SW 1271 (cell line): ENCODE measurements around the gene RBPJ.
"Not testable (repeated sequence)": the region's sequence is repeated elsewhere in the genome, so short reads cannot be mapped to it uniquely, and the experiment has no call there.

Experiments used
- DNase-seq, 2 experiments: peaks; one replicate each; lab custom pipeline; 2025; lab: John Stamatoyannopoulos, UW

RBPJ gene

GRCh38 chr4:26342328-26343037, 21.7 kb downstream of the RBPJ start:
- peak; percentile 26 to 73 for DNase-seq

DNA sequence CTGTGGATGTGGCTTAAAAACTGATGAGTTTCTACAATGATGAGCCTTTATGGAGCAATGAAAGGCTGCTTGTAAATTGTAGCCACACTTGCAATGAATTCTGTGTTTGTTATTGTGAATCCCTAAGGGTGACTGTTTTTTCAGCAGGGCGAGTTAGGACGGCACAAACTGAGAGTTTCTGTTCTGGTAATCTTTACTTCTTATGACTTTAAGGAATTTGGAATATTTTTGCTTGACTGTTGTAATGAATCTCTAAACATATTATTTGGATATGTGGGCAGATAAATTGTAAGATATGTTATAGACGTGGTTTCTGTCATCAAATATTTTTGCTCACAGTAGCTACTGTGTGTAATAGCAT, 22.2 kb downstream of the RBPJ start:
- no peak for DNase-seq

GRCh38 chr4:26344901-26345564, 24.2 kb downstream of the RBPJ start:
- no peak for DNase-seq

DNA sequence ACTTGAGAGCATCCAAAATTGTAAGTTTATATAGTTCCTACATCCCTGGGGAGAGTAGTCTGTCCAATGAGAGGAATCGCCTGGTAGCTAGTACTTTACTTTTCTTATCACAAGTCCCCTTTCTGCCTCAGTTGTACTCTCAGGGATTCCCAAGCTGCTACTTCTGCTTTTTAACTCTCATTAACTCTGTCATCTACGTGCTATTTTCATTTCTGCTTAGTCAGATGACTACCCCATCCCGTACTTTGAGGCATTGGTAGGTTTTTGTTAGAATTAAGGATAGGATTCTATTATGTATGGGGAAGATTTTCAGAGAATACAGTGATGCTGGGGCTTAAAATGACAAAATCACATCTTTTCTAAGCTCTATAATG, 24.7 kb downstream of the RBPJ start:
- no peak for DNase-seq

DNA sequence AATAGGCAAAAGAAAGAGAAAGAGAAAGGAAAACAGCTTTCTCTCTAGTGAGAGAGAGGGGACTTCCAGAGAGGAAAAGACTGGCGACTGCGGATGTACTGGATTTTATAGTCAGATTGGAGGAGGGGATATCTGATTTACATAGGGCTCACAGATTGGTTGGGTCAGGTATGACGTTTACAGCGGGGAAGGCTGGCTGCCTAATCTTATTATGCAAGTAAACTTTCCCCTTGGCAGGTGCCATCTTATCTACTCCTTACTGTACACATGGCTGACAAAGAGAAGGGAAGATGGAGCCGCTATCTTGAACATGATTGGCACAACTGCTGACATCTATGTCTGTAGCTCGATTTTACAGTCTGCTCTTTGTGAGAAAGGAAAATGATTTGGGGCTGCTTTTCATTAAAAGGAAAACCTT, 25.4 kb downstream of the RBPJ start:
- no peak for DNase-seq

GRCh38 chr4:26349496-26349895, 28.7 kb downstream of the RBPJ start:
- no peak for DNase-seq

- DNase-seq: no peak
Observed at GRCh38 chr4:26351685-26352084, 30.9 kb downstream of the RBPJ start.

GRCh38 chr4:26354491-26354890, 33.7 kb downstream of the RBPJ start:
- no peak for DNase-seq

- no peak for DNase-seq
Observed at GRCh38 chr4:26355392-26356052, 34.7 kb downstream of the RBPJ start.

GRCh38 chr4:26356081-26356501, 35.3 kb downstream of the RBPJ start:
- DNase-seq: no peak

- not testable (repeated sequence) for DNase-seq
Observed at GRCh38 chr4:26359521-26359920, 38.7 kb downstream of the RBPJ start.

GRCh38 chr4:26360273-26360672, 39.5 kb downstream of the RBPJ start:
- DNase-seq: no peak

- no peak for DNase-seq
Observed at GRCh38 chr4:26360864-26361263, 40.0 kb downstream of the RBPJ start.

DNA sequence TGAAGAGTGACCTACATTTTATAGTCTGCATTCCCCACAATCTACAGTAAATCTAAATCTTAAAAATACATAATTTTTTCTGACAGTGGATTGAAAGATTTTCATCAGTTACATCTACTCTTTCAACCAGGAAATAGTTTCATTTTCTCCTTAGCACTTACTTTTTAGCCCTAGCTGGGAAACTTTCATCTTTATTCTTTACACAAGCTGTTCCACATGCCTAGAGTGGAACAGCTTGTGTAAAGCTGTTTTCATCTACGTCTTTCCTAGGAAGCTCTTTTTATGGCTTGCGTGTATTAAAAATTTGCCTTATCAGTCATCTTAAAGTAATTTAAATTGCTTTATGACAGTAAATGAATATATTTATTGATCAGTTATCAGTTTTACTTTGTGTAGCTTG, 40.5 kb downstream of the RBPJ start:
- no peak for DNase-seq

DNA sequence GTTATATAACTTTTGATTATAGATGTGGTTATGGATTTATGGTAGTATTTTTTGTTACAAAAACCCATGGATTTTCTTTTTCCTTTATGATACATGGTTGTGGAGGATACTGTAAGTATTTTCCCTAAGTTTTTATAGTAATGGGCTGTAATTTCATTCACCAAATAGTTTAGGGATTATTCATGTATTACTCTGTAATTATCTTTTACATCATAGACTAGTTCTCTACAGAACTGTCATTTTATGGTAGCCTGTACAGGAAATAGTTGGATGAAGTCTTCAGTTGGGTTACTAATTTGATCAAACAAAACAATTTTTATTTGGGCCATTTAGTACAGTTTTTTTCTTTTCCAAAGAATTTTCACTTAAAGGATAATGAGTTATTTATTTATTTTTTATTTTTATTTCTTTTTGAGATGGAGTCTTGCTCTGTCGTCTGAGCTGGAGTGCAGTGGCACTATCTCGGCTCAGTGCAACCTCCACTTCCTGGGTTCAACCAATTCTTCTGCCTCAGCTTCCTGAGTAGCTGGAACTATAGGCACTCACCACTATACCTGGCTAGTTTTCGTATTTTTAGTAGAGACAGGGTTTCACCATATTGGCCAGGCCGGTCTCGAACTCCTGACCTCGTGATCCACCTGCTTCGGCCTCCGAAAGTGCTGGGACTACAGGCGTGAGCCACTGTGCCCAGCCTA, 42.1 kb downstream of the RBPJ start:
- DNase-seq: no peak

DNA sequence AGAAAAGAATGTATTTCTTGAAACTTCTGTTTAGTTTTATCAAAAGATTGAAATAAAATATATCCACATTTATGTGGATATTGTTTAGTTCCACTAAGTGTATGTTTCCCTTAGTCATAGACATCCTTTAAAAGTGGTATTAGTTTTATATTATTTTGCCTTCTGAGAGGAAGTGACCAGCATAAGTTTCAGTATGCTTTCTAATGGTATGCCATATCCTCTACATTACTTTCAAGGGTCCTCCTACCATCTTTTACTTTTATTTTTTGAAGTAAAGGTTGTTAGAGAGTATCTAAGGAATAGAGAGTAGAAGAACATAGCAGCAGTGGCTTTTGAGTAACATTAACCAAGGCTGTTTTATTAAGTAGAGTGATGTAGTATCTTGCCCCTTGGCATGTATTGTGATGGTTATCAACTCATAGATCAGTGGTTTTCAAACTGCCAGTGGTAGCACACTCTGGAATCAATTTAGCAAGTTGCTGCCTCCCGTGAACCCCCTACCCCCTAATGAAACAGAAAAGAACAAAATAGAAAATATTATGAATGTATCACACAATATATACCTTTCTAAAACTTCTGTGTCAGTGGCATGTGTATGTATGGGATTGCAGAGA, 44.8 kb downstream of the RBPJ start:
- DNase-seq: no peak

- no peak for DNase-seq
Observed at GRCh38 chr4:26367811-26368210, 47.0 kb downstream of the RBPJ start.

GRCh38 chr4:26368685-26369084, 47.9 kb downstream of the RBPJ start:
- no peak for DNase-seq

DNA sequence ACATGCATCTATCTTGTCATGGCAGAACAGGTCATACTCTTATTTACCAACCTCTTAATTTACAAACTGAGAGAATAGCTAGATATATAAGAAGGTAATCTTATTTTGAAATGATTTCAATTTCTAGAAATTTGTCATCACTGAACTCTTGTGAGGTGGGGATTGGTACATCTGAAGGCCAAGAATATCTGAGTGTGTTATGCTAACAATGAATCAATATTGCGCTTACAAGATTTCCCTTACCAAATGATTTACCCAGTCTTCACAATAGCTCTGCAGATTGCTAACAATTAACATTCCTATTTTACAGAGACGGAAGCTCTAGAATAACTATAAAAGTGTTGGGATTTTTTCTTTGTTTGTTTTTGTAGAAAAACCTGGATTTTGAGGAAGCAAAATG, 48.3 kb downstream of the RBPJ start:
- no peak for DNase-seq

DNA sequence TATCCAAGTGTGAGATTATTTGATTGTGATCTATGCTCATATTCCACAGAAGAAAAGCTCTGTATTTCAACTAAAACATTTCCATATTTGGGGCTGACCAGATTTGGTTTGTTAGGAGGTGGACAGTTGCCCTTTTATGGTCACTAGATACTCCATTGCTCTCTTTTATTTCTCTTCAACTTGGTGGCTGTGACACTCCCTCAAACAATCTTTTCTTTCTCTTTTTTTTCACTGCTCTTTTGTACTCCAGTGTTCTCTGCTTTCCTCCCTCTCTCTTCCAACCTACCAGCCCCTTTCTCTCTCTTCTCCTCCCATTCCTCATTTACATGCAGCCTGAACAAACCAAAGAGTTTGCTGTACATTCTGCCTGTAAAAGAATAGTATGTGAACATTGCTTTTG, 48.8 kb downstream of the RBPJ start:
- no peak for DNase-seq

- no peak for DNase-seq
Observed at GRCh38 chr4:26372076-26372475, 51.3 kb downstream of the RBPJ start.

GRCh38 chr4:26372525-26373172, 51.8 kb downstream of the RBPJ start:
- no peak for DNase-seq
